ENCODE results near the gene ULK3.

DNA sequence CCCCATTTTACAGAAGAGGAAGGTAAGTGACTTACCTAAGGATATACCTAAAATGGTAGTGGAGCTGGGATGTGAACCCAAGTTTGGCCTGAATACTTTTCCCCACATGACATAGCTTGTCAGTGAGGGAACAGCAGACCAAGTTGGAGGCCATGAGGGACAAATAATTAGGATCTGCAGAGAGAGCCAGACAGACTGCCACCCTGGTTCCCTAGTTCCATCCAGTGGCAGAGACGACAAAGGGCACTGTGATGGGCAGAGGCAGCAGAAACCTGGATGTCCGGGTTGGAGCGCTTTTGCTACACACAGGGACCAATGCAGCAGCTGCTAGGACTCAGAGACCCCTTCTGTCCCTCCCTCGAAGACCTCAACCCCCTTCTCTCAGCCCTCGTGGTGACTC, 15.3 kb downstream of the ULK3 start:
- no peak for TF ChIP-seq EZH2 (IDR thresholded peaks at IDR 0.05; ENCODE audit: borderline replicate concordance, low read depth, low read length, poor library complexity, severe bottlenecking)
- TF ChIP-seq, protein P1, sequence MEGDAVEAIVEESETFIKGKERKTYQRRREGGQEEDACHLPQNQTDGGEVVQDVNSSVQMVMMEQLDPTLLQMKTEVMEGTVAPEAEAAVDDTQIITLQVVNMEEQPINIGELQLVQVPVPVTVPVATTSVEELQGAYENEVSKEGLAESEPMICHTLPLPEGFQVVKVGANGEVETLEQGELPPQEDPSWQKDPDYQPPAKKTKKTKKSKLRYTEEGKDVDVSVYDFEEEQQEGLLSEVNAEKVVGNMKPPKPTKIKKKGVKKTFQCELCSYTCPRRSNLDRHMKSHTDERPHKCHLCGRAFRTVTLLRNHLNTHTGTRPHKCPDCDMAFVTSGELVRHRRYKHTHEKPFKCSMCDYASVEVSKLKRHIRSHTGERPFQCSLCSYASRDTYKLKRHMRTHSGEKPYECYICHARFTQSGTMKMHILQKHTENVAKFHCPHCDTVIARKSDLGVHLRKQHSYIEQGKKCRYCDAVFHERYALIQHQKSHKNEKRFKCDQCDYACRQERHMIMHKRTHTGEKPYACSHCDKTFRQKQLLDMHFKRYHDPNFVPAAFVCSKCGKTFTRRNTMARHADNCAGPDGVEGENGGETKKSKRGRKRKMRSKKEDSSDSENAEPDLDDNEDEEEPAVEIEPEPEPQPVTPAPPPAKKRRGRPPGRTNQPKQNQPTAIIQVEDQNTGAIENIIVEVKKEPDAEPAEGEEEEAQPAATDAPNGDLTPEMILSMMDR (conservative IDR thresholded peaks at IDR 0.05; ENCODE audit: low read depth, low read length), result no peak

All from A673 (cell line).